Measurements from ENCODE around the gene FAXDC2. TPM values are rescaled to one million over a fixed set of nuclear protein-coding genes. Genes with fewer than 3 reads are reported as not detected.

Gene FAXDC2
- total and polyA plus RNA-seq, 9 of the 15 experiments (the other 6 are each of a cell fraction or from before 2014, with no cell fraction given) = 2.4 to 30.0 (median 9.9) TPM

DNA sequence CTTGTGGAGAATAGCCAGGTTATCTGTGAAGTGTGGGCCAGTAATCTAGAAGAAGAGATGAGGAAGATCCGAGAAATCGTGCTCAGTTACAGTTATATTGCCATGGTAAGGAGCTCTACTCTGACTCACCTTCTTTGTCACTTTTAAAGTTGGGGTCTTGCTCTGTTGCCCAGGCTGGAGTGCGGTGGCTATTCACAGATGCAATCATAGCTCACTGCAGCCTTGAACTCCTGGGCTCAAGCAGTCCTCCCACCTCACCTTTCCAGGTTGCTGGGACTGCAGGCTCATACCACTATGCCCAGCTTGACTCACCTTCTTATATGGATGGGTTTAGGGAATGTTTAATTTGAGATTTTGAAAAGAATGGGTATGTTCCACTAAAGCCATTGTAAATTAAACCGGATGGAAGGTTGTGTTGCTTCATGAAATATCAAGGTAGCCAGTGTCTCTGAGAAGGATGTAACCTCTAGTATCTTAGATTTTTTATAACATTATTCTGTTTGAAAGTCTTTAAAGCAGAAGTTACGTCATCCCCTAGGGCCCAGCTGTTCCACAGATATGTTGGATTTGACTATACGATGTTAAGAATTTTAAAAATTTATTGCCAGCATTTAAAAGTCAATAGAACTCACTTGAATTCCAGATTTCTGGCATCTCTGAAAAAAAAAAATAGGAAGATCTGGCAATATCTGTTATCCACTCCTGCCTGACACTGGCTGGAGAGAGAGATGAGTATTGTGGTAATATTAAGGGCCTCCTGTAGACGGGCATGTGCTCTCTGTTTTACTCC is 13.1 kb upstream of the FAXDC2 start:
- Histone ChIP-seq H3K4me3 (no peak overlapping the region), H3K9me3 (replicated peaks; ENCODE audit: control insufficient read depth, insufficient read depth, low read depth, low read length) (no peaks in the 10 kb centered on the region), H3K36me3 (ENCODE audit: control insufficient read depth, insufficient read depth, low read length) (peaks cover 59% of the 10 kb centered on the region), H3K27ac (ENCODE audit: extremely low read depth, low read depth, low read length) (no peak overlapping the region), H3K4me1 (replicated peaks in 1 of 2; ENCODE audit: control insufficient read depth in 2 of 2, insufficient read depth in 2 of 2, low read length in 2 of 2) (peaks cover 7 to 10% of the 10 kb centered on the region in 2 experiments; a peak in 4 of 5 replicates), H3K79me2 (ENCODE audit: control insufficient read depth, insufficient read depth, low read length) (peaks cover 72% of the 10 kb centered on the region), H4K20me1 (replicated peaks; ENCODE audit: control insufficient read depth, insufficient read depth, low read length) (no peaks in the 10 kb centered on the region; the same call in 1 of the 2 replicates), H3K9me1 (ENCODE audit: control insufficient read depth, insufficient read depth, low read length) (no peaks in the 10 kb centered on the region), H3K9ac (ENCODE audit: insufficient read depth in 1 of 2, low read depth in 2 of 2, low read length in 2 of 2) (no peak overlapping the region), H3K27me3 (ENCODE audit: control insufficient read depth in 2 of 2, insufficient read depth in 2 of 2, low read length in 2 of 2) (no peaks in the 10 kb centered on the region), H2AFZ (ENCODE audit: low read depth, low read length) (no peak overlapping the region), H3K4me2 (ENCODE audit: insufficient read depth, low read length) (no peak overlapping the region)
- TF ChIP-seq RBM25 (IDR thresholded peaks at IDR 0.05; ENCODE audit: low read depth, low read length, severe bottlenecking) (peak; percentile 14), ZNF121 (CRISPR knock-in tag; conservative IDR thresholded peaks at IDR 0.05) (peak; percentile 77)
- TF ChIP-seq, protein P1, sequence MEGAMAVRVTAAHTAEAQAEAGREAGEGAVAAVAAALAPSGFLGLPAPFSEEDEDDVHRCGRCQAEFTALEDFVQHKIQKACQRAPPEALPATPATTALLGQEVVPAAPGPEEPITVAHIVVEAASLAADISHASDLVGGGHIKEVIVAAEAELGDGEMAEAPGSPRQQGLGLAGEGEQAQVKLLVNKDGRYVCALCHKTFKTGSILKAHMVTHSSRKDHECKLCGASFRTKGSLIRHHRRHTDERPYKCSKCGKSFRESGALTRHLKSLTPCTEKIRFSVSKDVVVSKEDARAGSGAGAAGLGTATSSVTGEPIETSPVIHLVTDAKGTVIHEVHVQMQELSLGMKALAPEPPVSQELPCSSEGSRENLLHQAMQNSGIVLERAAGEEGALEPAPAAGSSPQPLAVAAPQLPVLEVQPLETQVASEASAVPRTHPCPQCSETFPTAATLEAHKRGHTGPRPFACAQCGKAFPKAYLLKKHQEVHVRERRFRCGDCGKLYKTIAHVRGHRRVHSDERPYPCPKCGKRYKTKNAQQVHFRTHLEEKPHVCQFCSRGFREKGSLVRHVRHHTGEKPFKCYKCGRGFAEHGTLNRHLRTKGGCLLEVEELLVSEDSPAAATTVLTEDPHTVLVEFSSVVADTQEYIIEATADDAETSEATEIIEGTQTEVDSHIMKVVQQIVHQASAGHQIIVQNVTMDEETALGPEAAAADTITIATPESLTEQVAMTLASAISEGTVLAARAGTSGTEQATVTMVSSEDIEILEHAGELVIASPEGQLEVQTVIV (CRISPR knock-in tag; IDR thresholded peaks at IDR 0.05; ENCODE audit: borderline replicate concordance) = no peak
- WGBS (ENCODE audit: insufficient coverage, low coverage, missing lambda C conversion rate) = 98% methylated on average over 7 of the region's 7 CpGs
- CTCF ChIA-PET (ENCODE audit: low intra/inter-chr PET ratio) = interaction anchor here (0.6 kb wide), 1 partner anchor 213 kb away, joined by 3 read pairs; no protein-coding TSS in a partner anchor
- in situ Hi-C loops (cut with MboI) (no loop called here), intact Hi-C loops (cut with micrococcal nuclease) (no loop called here)
- POLR2A ChIA-PET = interaction anchor here (0.5 to 0.9 kb wide), 4 partner anchors 14 to 209 kb away, joined by 3 read pairs; no protein-coding TSS in a partner anchor
- FAIRE-seq (no peak), ATAC-seq (no peak), DNase-seq (ENCODE audit: extremely low read depth in 1 of 4, low spot score in 3 of 4) (no peak)
- no TSS peak for BruUV-seq (replicated peaks)

Measured in K562 (cell line).